HG03159 (cell line): Measurements from ENCODE around the gene ETNK1.
"Not testable (repeated sequence)": the region's sequence is repeated elsewhere in the genome, so short reads cannot be mapped to it uniquely, and the experiment has no call there.

ENCODE experiments used
- ATAC-seq: cut with Tn5 transposase; IDR thresholded peaks from one replicate; pipeline ENCODE4 v1.9.1; 2021; ENCODE audit warnings: mild to moderate bottlenecking, moderate library complexity; ENCODE audit not compliant: unreplicated experiment

Gene ETNK1

GRCh38 chr12:22684140-22685118, 59.5 kb downstream of the ETNK1 start:
- peak; percentile 51 for ATAC-seq

- no peak for ATAC-seq
These were observed 61.2 kb downstream of the ETNK1 start for GRCh38 chr12:22686193-22686592.

- peak; percentile 77 for ATAC-seq
These were observed 62.5 kb downstream of the ETNK1 start for GRCh38 chr12:22687361-22688076.

GRCh38 chr12:22689876-22690275, 64.9 kb downstream of the ETNK1 start:
- ATAC-seq: no peak

- ATAC-seq: no peak
These were observed 66.3 kb downstream of the ETNK1 start for GRCh38 chr12:22691319-22691718.

GRCh38 chr12:22692467-22692866, 67.5 kb downstream of the ETNK1 start:
- not testable (repeated sequence) for ATAC-seq

GRCh38 chr12:22692964-22693555, 68.1 kb downstream of the ETNK1 start:
- no peak for ATAC-seq

GRCh38 chr12:22698576-22698975, 73.6 kb downstream of the ETNK1 start:
- no peak for ATAC-seq

GRCh38 chr12:22699705-22700104, 74.7 kb downstream of the ETNK1 start:
- ATAC-seq: not testable (repeated sequence)

GRCh38 chr12:22700106-22700505, 75.1 kb downstream of the ETNK1 start:
- no peak for ATAC-seq

GRCh38 chr12:22701216-22701809, 76.3 kb downstream of the ETNK1 start:
- not testable (repeated sequence) for ATAC-seq

GRCh38 chr12:22702690-22703089, 77.7 kb downstream of the ETNK1 start:
- ATAC-seq: no peak

- ATAC-seq: peak; percentile 85
These were observed 84.3 kb downstream of the ETNK1 start for GRCh38 chr12:22709292-22709691.

GRCh38 chr12:22712083-22712482, 87.1 kb downstream of the ETNK1 start:
- ATAC-seq: no peak

GRCh38 chr12:22715254-22715653, 90.3 kb downstream of the ETNK1 start:
- ATAC-seq: no peak

- no peak for ATAC-seq
These were observed 94.8 kb downstream of the ETNK1 start for GRCh38 chr12:22719745-22720144.

- no peak for ATAC-seq
These were observed 97.1 kb downstream of the ETNK1 start for GRCh38 chr12:22722081-22722480.

- no peak for ATAC-seq
These were observed 97.8 kb downstream of the ETNK1 start for GRCh38 chr12:22722779-22723178.

GRCh38 chr12:22728987-22729386, 104.0 kb downstream of the ETNK1 start:
- ATAC-seq: no peak

- no peak for ATAC-seq
These were observed 104.5 kb downstream of the ETNK1 start for GRCh38 chr12:22729431-22729956.

GRCh38 chr12:22729957-22730443, 105.0 kb downstream of the ETNK1 start:
- no peak for ATAC-seq
